ENCODE results near the gene ZFYVE28. TPM values are rescaled to one million over a fixed set of nuclear protein-coding genes. Genes with fewer than 3 reads are reported as not detected.

ZFYVE28 gene
- total RNA-seq, 3 donors from 2014 or later (not counting 1 experiment from before 2014, with no cell fraction given) = 85.4 to 107 (median 104) TPM

GRCh38 chr4:2264481-2265041, 153.9 kb downstream of the ZFYVE28 start:
- intact Hi-C loops (cut with micrococcal nuclease) = no loop called here
- no peak overlapping the region for H3K27ac ChIP-seq (ENCODE audit: low read length)
- no peak overlapping the region for H3K4me3 Mint-ChIP-seq

GRCh38 chr4:2263926-2264321, 154.5 kb downstream of the ZFYVE28 start:
- ATAC-seq = no peak
- DNase-seq = no peak
- H3K9me3 Mint-ChIP-seq = no peaks in the 10 kb centered on the region
- TF ChIP-seq CTCF (IDR thresholded peaks at IDR 0.05) = no peak
- H3K36me3 Mint-ChIP-seq = no peaks in the 10 kb centered on the region
- Histone ChIP-seq H3K4me1 (ENCODE audit: control insufficient read depth, insufficient read depth, low read length) (peaks cover 32% of the 10 kb centered on the region), H3K4me3 (ENCODE audit: low read length) (no peak overlapping the region), H3K27me3 (ENCODE audit: control insufficient read depth, insufficient read depth, low read length) (no peaks in the 10 kb centered on the region), H3K36me3 (ENCODE audit: control insufficient read depth, insufficient read depth, low read length) (no peaks in the 10 kb centered on the region), H3K27ac (ENCODE audit: low read length) (no peak overlapping the region), H3K9me3 (ENCODE audit: control insufficient read depth, insufficient read depth, low read length) (no peaks in the 10 kb centered on the region)
- H3K27ac Mint-ChIP-seq = peak overlapping the region in 1 of 2 donors; percentile 73
- H3K4me1 Mint-ChIP-seq = peaks cover 0 to 3% of the 10 kb centered on the region in 2 donors
- intact Hi-C loops (cut with micrococcal nuclease) = no loop called here
- 87% methylated on average over 6 of the region's 6 CpGs for WGBS (ENCODE audit: insufficient coverage)
- H3K4me3 Mint-ChIP-seq = no peak overlapping the region
- H3K27me3 Mint-ChIP-seq (ENCODE audit: low read depth in 2 of 2) = no peaks in the 10 kb centered on the region

More at GRCh38 chr4:2264481-2265041, 153.9 kb downstream of the ZFYVE28 start:
- no peaks in the 10 kb centered on the region for H3K9me3 ChIP-seq (ENCODE audit: control insufficient read depth, insufficient read depth, low read length)
- DNase-seq = no peak
- TF ChIP-seq CTCF (IDR thresholded peaks at IDR 0.05) = no peak
- no peak overlapping the region for H3K27ac Mint-ChIP-seq
- no peak overlapping the region for H3K4me3 ChIP-seq (ENCODE audit: low read length)
- peaks cover 26% of the 10 kb centered on the region for H3K4me1 ChIP-seq (ENCODE audit: control insufficient read depth, insufficient read depth, low read length)
- ATAC-seq = no peak
- H3K4me1 Mint-ChIP-seq = peaks cover 0 to 3% of the 10 kb centered on the region in 2 donors
- no peaks in the 10 kb centered on the region for H3K9me3 Mint-ChIP-seq
- no peaks in the 10 kb centered on the region for H3K27me3 ChIP-seq (ENCODE audit: control insufficient read depth, insufficient read depth, low read length)
- H3K36me3 ChIP-seq (ENCODE audit: control insufficient read depth, insufficient read depth, low read length) = no peaks in the 10 kb centered on the region
- H3K27me3 Mint-ChIP-seq (ENCODE audit: low read depth in 2 of 2) = no peaks in the 10 kb centered on the region
- WGBS (ENCODE audit: insufficient coverage) = 87% methylated on average over 6 of the region's 6 CpGs
- H3K36me3 Mint-ChIP-seq = no peaks in the 10 kb centered on the region

GRCh38 chr4:2262944-2263250, 155.5 kb downstream of the ZFYVE28 start:
- intact Hi-C loops (cut with micrococcal nuclease) = loop anchor here (1.0 kb wide), 4 partner anchors 19 to 150 kb away; partner anchors contain the start of genes HAUS3 and POLN
- Histone ChIP-seq H3K27ac (ENCODE audit: low read length) (peak overlapping the region; percentile 99), H3K4me1 (ENCODE audit: control insufficient read depth, insufficient read depth, low read length) (peaks cover 38% of the 10 kb centered on the region), H3K9me3 (ENCODE audit: control insufficient read depth, insufficient read depth, low read length) (no peaks in the 10 kb centered on the region), H3K27me3 (ENCODE audit: control insufficient read depth, insufficient read depth, low read length) (no peaks in the 10 kb centered on the region), H3K4me3 (ENCODE audit: low read length) (peak overlapping the region; percentile 82), H3K36me3 (ENCODE audit: control insufficient read depth, insufficient read depth, low read length) (peaks cover 8% of the 10 kb centered on the region)
- Mint-ChIP-seq H3K4me1 (peaks cover 0 to 3% of the 10 kb centered on the region in 2 donors), H3K4me3 (peak overlapping the region; percentile 65), H3K27ac (peak overlapping the region; percentile 73 to 89), H3K36me3 (no peaks in the 10 kb centered on the region), H3K27me3 (ENCODE audit: low read depth in 2 of 2) (no peaks in the 10 kb centered on the region), H3K9me3 (no peaks in the 10 kb centered on the region)
- DNase-seq = no peak
- ATAC-seq = no peak
- TF ChIP-seq CTCF (IDR thresholded peaks at IDR 0.05) = no peak
- WGBS (ENCODE audit: insufficient coverage) = 51% methylated on average over 9 of the region's 13 CpGs

Data from natural killer cell (primary cell).